ENCODE measurements around the gene CBX5.
"Not testable (repeated sequence)": the region's sequence is repeated elsewhere in the genome, so short reads cannot be mapped to it uniquely, and the experiment has no call there.

The CBX5 gene

GRCh38 chr12:54279632-54280467 is at the start of gene CBX5:
CBX5 (minus strand) TSS chr12:54280122; CDS start chr12:54257650, 22,472 bp downstream.
- DNase-seq, result peak; percentile 100

- DNase-seq, result no peak
These were observed 48.8 kb upstream of the CBX5 start for GRCh38 chr12:54328595-54329337.

GRCh38 chr12:54325442-54326109 is 45.7 kb upstream of the CBX5 start:
- DNase-seq, result not testable (repeated sequence)

- peak; percentile 99 for DNase-seq
These were observed 44.9 kb upstream of the CBX5 start, which contains the start of gene COPZ1 for GRCh38 chr12:54324617-54325441. COPZ1 (plus strand) TSS chr12:54325131; CDS start chr12:54325164, 33 bp downstream.

GRCh38 chr12:54321363-54321762 is 41.4 kb upstream of the CBX5 start:
- no peak for DNase-seq

- DNase-seq, result not testable (repeated sequence)
These were observed 32.4 kb upstream of the CBX5 start for GRCh38 chr12:54312309-54312708.

- DNase-seq, result no peak
These were observed 31.1 kb upstream of the CBX5 start for GRCh38 chr12:54311051-54311450.

GRCh38 chr12:54306925-54307741 is 27.2 kb upstream of the CBX5 start:
- DNase-seq, result peak; percentile 55

GRCh38 chr12:54304187-54304810 is 24.4 kb upstream of the CBX5 start:
- peak; percentile 45 for DNase-seq

- no peak for DNase-seq
These were observed 23.7 kb upstream of the CBX5 start for GRCh38 chr12:54303640-54304039.

GRCh38 chr12:54301428-54302048 is 21.6 kb upstream of the CBX5 start:
- DNase-seq, result no peak

GRCh38 chr12:54300732-54301427 is 21.0 kb upstream of the CBX5 start, which contains the start of gene NFE2:
NFE2 (minus strand) TSS chr12:54301015; CDS start chr12:54295248, 5,767 bp downstream.
- DNase-seq, result no peak

- DNase-seq, result no peak
These were observed 20.4 kb upstream of the CBX5 start for GRCh38 chr12:54300225-54300731.

- no peak for DNase-seq
These were observed 19.7 kb upstream of the CBX5 start for GRCh38 chr12:54299515-54300224.

GRCh38 chr12:54298904-54299303 is 19.0 kb upstream of the CBX5 start:
- no peak for DNase-seq

GRCh38 chr12:54296393-54297099 is 16.6 kb upstream of the CBX5 start:
- no peak for DNase-seq

GRCh38 chr12:54294953-54295566 is 15.1 kb upstream of the CBX5 start:
- DNase-seq, result no peak
